ENCODE measurements around the gene TAAR6. TPM values are rescaled to one million over a fixed set of nuclear protein-coding genes. Genes with fewer than 3 reads are reported as not detected.
"Not testable (repeated sequence)": the region's sequence is repeated elsewhere in the genome, so short reads cannot be mapped to it uniquely, and the experiment has no call there.

The TAAR6 gene
- total RNA-seq, 1 experiment from 2014 or later, result not detected

DNA sequence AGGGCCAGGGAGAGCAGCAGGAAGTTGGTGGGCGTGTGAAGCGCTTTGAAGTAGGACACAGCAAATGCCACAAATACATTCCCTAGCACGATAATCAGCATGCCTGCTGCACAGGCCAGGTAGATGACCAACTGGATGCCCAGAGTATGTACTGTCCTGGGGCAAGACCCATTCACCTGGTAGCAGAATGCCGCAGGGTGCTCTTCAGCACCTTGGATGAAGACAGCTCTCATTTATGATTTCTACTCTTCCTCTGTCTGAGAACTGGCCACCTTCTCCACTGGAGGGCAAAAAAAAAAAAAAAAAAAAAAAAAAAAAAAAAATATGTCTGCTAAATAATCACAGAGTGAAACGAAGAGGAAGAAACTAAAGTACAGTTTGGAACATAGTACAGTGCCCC is 19.3 kb downstream of the TAAR6 start, which contains the start of gene TAAR5:
Gene TAAR5 (minus strand): TSS at position 288 of the 400 bp plus-strand sequence. CDS start 55 bp downstream, at position 233.
- DNase-seq (ENCODE audit: low spot score), result no peak

- no peak for DNase-seq (ENCODE audit: low spot score)
Observed at GRCh38 chr6:132590362-132590761, 20.2 kb downstream of the TAAR6 start.

- DNase-seq (ENCODE audit: low spot score), result no peak
Observed at GRCh38 chr6:132592855-132593254, 22.7 kb downstream of the TAAR6 start.

GRCh38 chr6:132596201-132596600 is 26.1 kb downstream of the TAAR6 start:
- no peak for DNase-seq (ENCODE audit: low spot score)

DNA sequence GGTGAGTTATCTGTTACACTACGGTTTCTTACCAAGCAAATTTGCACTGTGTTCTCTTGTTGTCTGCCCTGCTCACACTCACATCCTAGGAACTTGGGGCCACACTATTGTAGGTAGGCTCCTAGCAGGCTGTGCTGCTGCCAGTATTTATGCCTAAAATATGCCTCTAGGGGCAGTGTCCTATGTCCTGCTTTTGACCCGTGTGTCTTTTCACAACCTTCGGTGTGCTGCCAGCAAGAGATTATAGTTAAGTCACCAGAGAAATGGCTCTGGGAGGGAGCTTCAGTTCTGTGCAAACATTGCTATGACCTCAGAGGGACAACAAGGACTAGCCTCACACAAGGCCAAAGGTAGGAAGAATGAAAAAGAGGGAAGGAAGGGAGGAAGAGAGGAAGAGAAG is 28.4 kb downstream of the TAAR6 start:
- peak; percentile 57 for DNase-seq (ENCODE audit: low spot score)

DNA sequence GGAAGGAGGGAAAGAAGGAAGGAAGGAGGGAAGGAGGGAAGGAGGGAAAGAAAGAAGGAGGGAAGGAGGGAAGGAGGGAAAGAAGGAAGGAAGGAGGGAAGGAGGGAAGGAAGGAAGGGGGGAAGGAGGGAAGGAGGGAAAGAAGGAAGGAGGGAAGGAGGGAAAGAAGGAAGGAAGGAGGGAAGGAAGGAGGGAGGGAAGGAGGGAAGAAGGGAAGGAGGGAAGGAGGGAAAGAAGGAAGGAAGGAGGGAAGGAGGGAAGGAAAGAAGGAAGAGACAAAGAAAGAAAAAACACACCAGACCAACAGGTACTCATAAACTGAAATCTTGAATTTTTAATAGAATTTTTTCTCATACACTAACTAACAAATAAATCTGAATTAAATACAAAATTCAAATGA is 30.8 kb downstream of the TAAR6 start:
- DNase-seq (ENCODE audit: low spot score), result not testable (repeated sequence)

DNA sequence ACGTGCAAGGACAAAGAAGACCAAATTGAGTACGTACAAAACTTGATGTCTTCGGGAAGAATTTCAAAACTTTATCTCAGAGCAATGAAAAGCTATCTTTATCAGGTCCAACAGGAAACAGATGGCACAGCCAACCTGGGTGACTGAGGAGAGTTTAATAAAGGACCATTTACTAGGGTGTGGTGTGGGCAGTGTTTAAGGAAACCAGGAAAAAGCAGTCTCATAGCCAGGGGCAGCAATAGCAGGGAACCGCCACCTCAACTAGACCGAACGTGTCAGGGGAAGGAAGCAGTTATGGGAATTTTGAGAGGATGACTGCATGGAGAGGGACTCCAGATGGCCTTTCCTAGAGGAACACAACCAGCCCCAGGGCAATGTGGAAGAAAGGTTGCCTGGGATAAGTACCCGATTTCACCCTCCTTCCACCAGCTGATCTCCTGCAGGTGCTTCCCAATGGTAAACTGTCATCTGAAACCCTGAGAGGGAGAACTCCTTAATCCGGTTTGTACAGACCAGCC is 34.6 kb downstream of the TAAR6 start:
- no peak for DNase-seq (ENCODE audit: low spot score)

GRCh38 chr6:132607544-132608233 is 37.6 kb downstream of the TAAR6 start:
- peak; percentile 81 for DNase-seq (ENCODE audit: low spot score)

DNA sequence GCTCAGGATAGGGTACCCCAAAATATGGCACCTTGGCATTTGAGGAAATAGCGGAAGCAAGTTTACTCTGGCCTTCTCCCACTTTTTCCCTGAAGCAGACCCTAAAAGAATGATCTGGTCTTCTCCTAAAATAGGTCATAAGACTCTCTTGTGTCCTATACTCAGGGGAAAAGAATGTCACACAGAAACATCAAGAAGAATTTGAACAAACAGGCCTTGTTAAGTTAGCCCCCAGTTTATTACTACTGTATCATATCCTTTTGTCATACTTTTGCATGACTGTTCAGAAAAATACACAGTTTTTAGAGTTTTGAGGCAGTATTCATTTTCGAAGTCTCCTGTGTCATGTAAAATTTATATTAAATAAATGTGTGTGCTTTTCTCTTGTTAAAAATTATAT is 41.5 kb downstream of the TAAR6 start:
- DNase-seq (ENCODE audit: low spot score), result no peak

DNA sequence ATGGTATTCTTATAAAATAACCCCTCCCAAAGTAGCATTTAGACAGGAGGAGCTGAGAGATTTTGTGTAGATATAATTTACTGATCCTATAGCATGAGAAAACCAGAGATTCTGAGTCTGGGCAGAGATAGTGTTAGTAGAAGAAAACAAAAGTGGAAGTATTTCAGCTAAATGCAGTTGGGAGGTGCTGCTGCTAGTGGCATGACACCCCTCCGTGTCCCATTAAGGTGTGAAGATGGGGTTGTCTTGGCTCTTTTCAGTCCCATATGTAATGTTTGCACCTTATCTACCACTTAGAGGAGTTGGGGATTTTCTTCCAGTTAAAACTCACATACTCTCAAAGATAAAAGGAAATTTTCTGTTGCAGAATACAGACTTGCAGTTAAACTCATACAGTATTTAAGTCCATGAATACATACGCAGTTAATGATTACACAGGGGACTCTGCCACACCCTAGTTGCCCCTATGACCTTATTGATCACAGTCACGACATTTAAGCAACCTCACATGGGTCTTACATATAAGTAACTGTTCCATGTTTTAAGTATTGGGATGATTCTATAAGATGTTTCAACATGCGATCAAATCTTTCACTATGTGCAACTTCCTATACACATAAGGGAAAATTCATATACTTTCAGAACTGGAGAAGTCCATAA is 42.5 kb downstream of the TAAR6 start:
- no peak for DNase-seq (ENCODE audit: low spot score)

DNA sequence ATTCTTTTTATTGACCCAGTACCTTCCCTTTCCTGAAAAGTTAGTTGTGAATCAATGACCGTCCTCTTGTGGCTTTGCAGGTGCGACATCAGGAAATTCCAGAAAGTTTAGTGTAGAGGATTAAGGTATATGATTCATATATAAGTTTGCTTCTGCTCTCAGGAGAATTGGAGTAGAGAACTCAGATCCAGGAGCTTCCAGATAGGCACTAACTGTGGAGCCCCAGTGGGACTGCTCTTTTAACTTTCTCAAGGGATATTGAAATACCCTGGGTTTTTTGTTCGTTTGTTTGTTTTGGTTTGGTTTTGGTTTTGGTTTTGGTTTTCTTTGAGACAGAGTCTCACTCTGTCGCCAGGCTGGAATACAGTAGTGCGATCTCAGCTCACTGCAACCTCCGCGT is 44.4 kb downstream of the TAAR6 start:
- DNase-seq (ENCODE audit: low spot score), result peak; percentile 56

- no peak for DNase-seq (ENCODE audit: low spot score)
Observed at GRCh38 chr6:132616677-132617076, 46.6 kb downstream of the TAAR6 start.

Small RNA genes within 50 kb of the gene (small RNA-seq; reads per million reads assigned to genes)
- gene TAAR7P, result not detected

Other genes with a start within 250 kb of the TAAR6 start
- gene MOXD1, start 168.8 kb upstream of the TAAR6 start, total RNA-seq (2014; rRNA removed; shearing (Covaris generic)), result not detected in 2 replicates
- gene STX7, start 57.2 kb upstream of the TAAR6 start, total RNA-seq (2014; rRNA removed; shearing (Covaris generic)), result 16.1 and 20.9 TPM in 2 replicates
- gene TAAR9, start 32.0 kb upstream of the TAAR6 start, total RNA-seq (2014; rRNA removed; shearing (Covaris generic)), result not detected in 2 replicates
- not detected in 2 replicates for gene TAAR8, start 17.6 kb upstream of the TAAR6 start, total RNA-seq (2014; rRNA removed; shearing (Covaris generic))
- not detected in 2 replicates for gene TAAR5, start 19.4 kb downstream of the TAAR6 start, total RNA-seq (2014; rRNA removed; shearing (Covaris generic))
- gene TAAR2, start 54.0 kb downstream of the TAAR6 start, total RNA-seq (2014; rRNA removed; shearing (Covaris generic)), result not detected in 2 replicates
- gene TAAR1, start 88.9 kb downstream of the TAAR6 start, total RNA-seq (2014; rRNA removed; shearing (Covaris generic)), result not detected in 2 replicates
- gene VNN1, start 143.7 kb downstream of the TAAR6 start, total RNA-seq (2014; rRNA removed; shearing (Covaris generic)), result 3.1 and 3.6 TPM in 2 replicates
- gene VNN2, start 187.6 kb downstream of the TAAR6 start, total RNA-seq (2014; rRNA removed; shearing (Covaris generic)), result not detected in 2 replicates
- 10.2 and 10.7 TPM in 2 replicates for gene SLC18B1, start 228.3 kb downstream of the TAAR6 start, total RNA-seq (2014; rRNA removed; shearing (Covaris generic))
- 1,453 and 1,505 TPM in 2 replicates for gene RPS12, start 244.2 kb downstream of the TAAR6 start, total RNA-seq (2014; rRNA removed; shearing (Covaris generic))

All from HT-29 (cell line).